CD4-positive, alpha-beta T cell treated with Interleukin-17A for 4 hours (primary cell): ENCODE measurements around the gene LMF1.

Source experiments
- DNase-seq: peaks from one replicate; pipeline ENCODE4 v3.0.0-alpha.2; 2020; ENCODE audit warnings: mixed read lengths

Gene LMF1

GRCh38 chr16:1002399-1003166 lies 31.8 kb upstream of the LMF1 start:
- DNase-seq = peak; percentile 87

DNA sequence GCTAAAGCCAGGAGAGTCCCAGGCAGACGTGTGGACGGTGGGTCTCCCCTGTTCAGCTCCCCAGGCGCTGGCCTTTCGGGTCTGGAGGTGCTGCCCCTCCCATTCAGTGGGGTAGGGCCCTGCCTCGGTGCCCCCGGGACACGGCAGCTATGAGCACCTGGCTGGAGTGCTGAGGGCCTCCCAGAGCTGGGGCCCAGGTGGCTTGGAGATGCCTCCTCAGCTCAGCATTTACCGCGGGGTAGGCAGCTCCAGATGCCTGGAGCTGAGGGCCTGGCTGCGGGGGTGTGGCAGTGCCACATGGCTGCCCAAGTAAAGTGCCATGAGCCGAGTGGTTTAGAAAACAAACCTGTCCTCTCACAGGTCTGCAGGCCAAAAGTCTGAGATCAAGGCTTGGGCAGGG lies 30.3 kb upstream of the LMF1 start:
- DNase-seq = no peak

DNA sequence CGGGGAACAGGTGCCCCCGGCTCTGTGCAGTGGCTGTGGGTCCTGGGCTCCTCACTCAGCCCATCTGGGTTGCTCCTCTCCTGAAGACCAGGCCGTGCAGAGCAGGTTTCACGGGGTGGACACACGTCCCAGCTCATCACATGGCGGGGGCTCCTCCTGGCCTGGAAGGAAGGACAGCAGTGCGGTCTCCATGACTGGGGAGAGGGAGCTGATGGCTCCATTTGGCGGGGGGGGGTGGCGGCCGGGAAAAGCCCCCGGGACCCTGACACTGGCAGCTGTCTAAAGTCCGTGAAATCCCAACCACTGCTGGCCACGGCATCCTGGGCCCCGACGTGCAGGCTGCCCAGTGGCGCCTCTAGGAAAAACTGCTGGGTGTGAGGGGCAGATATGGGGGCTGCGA lies 29.8 kb upstream of the LMF1 start:
- no peak for DNase-seq

DNA sequence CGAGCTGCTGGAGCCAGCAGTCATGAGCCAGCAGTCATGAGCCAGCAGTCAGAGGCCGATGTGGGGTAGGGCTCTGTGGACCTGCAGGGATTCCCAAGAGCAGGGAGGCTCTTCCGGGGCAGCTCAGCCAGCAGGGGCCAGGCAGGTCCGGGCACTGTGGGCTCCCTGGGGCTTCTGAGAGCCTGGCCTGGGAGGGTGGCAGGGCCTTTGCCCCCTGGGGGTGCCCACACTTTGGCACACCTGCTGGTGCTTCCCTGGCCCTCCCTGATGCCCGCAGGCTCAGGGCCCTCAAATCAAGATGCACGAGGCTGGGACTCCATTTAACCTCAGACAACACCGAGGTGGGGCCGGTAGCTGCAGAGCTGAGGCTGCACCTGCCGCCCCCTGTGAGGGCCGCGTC lies 28.9 kb upstream of the LMF1 start:
- DNase-seq = no peak

DNA sequence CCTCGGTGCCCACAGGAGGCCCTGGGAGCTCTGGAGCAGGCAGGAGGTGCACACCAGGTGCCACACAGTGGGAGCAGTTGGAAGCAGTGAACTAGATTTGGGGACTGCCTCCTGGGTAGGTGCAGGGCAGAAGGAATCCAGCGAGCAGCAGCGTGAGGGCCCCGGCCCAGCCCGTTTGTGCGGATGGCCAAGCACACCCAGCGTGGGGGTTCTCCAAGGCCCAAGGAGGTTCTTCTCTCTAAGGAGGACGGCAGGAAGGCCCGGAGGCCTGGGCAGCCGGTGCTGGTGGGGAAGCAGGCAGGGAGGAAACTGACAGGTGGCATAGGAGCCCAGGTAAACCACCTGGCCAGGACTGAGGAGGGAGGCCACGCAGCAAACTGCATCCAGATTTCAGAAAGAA lies 27.8 kb upstream of the LMF1 start:
- DNase-seq = no peak

- DNase-seq = peak; percentile 40
Observed at GRCh38 chr16:998211-998610, 27.4 kb upstream of the LMF1 start.

DNA sequence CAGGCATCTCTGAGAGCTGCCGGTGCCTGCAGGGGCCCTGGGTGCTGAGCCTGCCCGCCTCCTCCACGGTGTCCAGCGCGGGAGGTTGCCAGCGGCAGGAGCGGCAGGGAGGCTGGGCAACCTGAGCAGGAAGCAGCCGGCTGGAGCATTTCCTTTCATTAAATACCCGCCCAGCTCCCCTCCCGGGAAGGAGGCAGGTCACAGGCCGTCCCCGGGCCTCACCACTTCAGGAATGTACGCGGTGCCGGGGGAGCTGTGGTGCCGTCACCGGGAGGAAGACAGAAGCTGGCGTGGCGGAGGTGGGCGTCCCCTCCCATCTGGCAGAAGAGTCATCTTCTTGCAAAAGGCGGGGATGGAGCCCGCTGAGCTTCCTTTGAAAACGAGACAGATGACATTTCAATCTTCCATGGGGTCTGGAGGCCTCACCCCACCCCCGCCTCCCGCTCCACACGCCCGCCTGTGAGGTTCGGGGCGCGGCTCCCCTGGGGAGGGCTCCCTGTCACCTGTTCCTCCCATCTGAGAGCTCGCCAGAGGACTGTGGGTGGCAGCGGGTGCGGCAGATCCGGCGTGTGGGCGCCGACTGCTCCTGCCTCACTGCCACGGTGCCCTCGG lies 26.8 kb upstream of the LMF1 start:
- DNase-seq = peak; percentile 85

- DNase-seq = peak; percentile 63
Observed at GRCh38 chr16:996681-997080, 25.9 kb upstream of the LMF1 start.

- DNase-seq = no peak
Observed at GRCh38 chr16:995783-996182, 25.0 kb upstream of the LMF1 start.

DNA sequence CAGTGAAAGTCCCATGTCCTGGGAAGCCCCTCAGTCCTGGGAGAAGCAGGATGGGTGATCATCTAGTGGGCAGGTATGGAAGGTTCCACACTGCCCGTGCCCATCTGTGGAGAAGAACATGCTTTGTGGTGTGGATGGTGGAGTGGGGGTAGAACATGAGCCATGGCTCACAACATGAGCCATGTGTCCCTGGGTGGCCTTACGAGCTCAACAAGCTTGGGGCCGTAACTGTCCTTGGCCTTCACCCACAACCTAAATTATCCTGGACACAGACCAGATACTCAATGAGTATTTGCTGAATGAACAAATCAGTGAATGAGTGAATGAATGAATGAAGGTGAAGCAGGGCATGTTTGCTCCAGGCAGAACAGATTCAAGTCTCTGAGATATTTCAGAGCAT lies 24.3 kb upstream of the LMF1 start:
- no peak for DNase-seq

GRCh38 chr16:993731-994130 lies 22.9 kb upstream of the LMF1 start:
- no peak for DNase-seq

- DNase-seq = no peak
Observed at GRCh38 chr16:991773-992172, 21.0 kb upstream of the LMF1 start.

- DNase-seq = no peak
Observed at GRCh38 chr16:991345-991744, 20.6 kb upstream of the LMF1 start.

DNA sequence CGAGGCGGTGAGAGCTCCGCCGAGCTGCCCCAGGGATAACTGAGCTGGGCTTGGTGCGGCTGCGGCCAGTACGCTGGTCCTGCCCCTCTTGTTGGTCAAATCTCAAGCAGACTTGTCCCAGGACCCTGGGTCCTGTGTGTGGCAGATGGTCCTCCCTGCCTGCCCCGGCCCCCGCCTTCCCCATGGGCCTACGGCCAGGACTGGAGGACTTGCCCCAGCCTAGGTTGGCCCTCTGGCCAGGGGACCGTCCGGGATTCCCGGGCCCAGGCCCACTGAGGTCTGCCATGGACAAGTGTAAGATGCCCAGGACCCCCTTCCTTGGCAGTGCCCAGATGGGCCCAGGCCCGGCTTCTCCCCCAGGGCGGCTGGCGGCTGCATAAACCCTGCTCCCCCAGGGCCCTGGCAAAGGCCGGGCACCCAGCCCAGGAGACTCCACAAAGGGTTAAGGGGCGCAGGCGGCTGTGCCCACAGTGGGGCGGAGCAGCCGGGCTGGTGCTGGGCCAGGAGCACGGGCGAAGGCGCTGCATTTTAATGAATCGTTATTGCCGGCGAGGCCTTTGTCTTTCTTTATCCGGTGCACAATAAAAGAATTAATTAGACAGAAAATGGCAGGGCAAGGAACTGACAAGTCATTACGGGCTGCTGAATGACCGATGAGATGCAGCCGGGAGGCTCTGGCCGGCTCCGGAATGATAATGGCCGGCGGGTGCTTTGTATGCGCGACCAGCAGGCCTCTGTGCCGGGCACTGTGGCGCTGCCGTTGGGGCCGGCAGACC lies 19.9 kb upstream of the LMF1 start:
- no peak for DNase-seq

DNA sequence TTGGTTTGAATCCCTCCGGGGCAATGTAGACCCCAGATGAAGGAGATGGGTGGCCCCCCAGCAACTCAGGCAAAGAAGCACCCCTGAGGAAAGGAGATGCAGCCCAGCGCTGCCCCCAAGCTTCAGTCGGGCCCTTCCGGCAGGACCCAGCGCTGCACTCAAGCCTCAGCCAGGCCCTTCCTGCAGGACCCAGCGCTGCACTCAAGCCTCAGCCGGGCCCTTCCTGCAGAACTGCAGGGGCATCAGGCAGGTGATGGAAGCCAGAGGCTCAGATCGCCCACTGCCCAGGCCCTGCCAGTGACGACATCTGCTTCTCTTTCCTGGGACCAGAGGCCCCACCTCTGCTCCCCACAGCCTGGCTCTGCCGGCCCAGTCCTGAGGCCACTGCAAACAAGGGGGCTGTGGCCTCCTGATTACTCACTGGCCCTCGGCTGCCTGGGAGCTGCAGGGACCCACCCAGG lies 18.6 kb upstream of the LMF1 start:
- no peak for DNase-seq

DNA sequence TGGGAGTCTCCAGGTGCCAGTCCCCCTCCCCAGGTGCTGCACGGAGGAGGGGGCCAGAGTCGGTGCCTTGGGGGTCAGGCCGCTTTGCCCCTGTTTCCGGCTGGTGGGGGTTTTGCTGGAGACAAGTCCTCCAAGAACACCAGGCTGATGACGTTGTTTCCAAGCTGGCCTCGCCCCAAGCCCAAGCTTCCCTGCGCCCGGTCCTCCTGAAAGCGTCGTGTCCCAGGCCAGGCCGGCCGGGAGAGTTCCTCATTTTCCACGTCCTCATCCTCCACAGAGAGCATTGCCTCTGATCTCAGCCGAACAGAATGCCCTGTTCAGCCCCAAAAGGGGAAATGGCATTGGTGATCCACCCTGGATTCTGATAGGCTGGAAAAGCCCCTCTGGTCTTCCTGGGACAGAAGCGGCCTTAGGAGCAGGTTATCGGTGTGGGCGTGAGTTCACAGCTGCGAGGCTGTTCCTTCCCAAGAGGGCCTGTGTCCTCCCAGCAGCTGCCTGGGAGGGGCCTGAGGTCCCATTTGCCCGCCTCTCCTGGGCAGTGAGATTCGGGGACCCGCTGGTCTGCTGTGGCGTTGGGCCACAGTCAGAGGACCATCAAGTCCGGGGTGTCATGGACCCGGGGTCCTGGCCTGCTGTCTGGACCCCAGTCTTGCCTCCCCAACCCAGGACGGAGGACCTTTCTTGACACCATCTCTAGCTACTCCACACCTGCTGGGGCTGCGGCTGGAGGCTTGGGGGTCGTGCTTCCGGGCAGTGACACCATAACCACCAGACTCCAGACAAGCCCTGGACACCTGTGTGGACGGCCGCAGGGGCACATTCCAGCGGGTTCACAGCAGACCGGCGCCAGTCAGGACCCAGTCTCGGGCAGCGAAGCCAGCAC lies 17.9 kb upstream of the LMF1 start:
- no peak for DNase-seq

GRCh38 chr16:987906-988305 lies 17.1 kb upstream of the LMF1 start:
- DNase-seq = no peak

GRCh38 chr16:986925-987582 lies 16.3 kb upstream of the LMF1 start:
- DNase-seq = no peak

DNA sequence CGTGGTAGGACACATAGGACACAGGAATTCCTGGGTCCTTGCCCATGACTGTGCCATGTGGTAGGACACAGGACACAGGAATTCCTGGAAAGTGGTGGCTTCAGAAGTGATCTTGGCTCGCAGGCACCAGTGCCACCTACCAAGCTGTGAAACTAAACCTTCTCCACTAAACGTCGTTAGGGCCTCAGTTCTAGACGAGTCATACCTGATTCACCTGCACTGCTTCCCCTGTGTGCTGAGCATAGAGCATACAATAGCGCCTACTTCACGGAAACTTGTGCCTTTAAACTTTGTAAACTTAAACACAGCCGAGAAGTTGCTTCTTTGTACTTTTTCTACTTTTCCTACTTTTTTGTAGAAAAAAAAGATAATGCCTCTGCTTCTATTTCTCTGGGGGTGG lies 15.6 kb upstream of the LMF1 start:
- DNase-seq = no peak

DNA sequence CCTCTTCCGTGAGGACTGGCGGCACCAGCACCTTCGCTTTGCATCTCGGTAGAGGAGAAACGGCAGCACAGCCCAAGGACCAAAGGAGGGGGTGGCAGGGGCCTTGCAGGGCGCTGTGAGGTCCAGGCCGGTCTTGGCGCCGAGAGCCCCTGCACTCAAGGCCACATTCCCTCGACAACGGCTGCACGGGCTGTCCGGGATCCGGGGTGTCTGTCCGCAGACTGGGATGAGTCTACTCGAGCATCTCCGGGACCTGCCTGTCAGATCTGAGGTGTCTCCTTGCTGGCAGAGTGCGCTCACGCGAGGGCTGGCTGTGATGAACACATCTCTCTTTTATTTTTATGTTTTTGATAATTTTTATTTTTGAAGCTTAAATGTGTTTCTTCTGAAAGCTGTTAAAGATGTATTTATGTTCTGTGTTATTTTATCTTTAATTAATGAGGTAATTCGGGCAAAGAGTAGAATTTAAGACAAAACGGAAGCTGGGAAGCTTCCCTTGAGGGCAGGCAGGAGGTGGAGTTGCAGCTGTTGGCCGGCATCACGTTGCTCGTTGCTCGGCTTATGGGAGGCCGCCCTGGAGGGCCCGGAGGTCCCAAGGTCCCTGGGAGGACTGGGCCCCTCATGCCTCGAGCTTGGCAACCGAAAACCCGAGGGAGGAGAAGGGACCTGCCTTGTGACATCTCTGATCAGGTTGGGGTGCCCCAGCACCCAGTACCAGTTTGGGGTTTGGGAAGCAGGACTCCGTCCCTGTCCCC lies 15.0 kb upstream of the LMF1 start:
- DNase-seq = no peak
